GM10847 (cell line): ENCODE data around the gene GGTA1.

Source experiments
- POLR2A ChIP-seq: IDR thresholded peaks from 2 replicates; pipeline ENCODE4 v1.6.1; 2011; ENCODE audit not compliant: insufficient read length; ENCODE audit errors: extremely low read depth

Gene GGTA1

GRCh38 chr9:121476156-121476555 is 23.5 kb downstream of the GGTA1 start:
- TF ChIP-seq POLR2A, result no peak

- TF ChIP-seq POLR2A, result no peak
These were observed 25.3 kb downstream of the GGTA1 start for GRCh38 chr9:121474231-121474947.

DNA sequence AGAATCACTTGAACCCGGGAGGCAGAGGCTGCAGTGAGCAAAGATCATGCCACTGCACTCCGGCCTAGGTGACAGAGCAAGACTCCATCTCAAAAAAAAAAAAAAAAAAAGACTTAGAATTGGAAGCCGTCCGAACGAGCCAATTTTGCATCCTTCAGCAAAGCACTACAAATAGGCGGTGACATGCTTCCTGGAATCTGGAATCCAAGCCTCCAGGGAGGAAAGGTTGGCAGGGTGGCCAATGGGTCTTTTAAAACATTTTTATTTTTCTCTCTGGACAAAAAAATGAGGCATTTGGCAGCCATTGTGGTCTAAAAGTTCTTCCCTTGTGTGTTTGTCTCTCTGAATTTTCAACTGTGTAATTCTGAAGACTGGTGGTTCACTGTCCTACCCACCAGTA is 26.4 kb downstream of the GGTA1 start:
- TF ChIP-seq POLR2A, result no peak

DNA sequence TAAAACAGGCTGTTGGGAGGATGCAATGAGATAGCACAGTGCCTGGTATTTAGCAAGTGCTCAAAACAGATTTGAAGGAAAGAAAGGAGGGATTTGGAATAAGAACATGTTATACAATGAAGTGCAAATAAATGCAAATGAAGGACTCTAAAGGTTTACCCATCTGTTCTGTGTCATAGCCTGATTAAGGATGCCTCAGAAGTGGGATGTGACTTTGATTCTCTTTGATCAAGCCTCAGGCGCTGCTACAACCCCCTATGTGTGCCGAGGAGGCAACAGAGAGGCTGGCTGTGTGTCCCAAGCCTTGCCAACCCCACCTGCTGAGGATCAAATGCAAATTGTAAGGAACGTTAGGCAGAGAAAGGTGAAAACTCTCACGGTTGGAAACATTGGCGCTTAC is 27.2 kb downstream of the GGTA1 start:
- TF ChIP-seq POLR2A, result no peak

- TF ChIP-seq POLR2A, result no peak
These were observed 33.5 kb downstream of the GGTA1 start for GRCh38 chr9:121466142-121466541.

DNA sequence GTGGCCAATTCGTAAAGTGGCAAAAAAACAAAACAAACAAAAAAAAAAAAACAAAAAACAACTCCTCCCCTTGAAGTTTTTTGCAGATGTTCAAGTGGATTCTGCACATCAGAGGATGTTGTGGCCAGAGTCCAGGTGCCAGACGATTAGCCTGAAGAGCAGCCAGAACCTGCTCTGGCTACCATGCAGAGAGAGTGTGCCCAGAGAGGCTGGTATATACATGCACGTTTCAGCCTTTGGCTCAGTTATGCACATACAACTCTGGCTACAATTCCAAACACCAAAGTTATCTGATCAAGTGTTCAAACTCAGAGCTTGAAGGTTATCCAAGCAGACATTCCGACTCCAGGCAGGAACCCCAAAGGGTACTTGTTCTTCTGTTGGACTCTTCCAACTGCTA is 34.7 kb downstream of the GGTA1 start:
- no peak for TF ChIP-seq POLR2A

GRCh38 chr9:121463026-121463807 is 36.4 kb downstream of the GGTA1 start:
- TF ChIP-seq POLR2A, result no peak

DNA sequence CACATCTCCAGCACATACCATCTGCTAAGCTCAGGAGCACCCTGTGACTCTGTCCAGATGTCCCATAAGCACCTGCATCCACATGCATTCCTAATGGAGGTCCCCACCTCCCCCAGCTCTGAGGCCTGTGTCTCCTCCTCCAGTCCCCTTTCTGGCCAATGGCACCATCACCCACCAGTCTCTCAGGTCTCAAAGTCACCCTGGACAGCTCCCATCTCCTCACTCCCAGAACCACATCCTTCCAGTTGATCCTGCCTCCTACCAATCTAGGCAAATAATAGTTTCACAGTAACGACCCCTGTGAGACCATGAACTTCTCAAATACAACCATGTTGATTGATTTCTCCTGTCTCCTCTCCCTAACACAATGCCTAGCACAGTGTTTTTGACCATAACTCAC is 40.1 kb downstream of the GGTA1 start:
- TF ChIP-seq POLR2A, result no peak

DNA sequence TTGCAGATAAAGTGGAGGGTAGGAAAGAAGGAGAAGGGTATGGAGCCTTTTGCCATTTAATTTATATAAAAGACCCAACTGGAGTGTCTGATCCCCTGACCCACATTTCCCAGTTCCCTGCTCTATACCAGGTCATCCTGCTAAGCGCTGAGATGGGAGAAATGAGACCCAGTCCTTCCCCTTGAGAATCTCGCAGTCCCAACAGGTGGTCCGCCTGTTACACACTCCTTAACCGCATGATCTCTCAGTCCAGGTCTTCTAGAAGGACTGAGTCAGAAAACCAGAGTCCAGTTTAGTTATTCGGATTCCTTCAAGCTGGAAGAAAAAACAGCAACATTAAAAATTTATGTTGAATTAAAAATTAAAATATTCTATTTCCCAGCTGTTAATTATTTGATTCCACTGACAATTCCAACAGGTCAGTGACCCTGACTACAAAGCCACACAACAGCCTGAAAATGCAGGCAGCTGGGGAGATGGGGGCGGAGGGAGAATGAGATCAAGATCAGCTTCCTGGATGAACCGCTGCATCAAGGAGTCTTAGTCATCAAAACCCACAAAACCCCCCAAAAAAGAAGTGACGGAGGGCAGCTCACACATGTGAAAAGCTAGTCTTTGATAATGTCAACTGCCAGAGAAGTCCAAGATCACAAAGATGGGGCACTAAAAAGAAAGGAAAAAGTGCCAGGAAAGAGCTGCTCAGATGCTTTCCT is 44.0 kb downstream of the GGTA1 start:
- TF ChIP-seq POLR2A, result no peak

DNA sequence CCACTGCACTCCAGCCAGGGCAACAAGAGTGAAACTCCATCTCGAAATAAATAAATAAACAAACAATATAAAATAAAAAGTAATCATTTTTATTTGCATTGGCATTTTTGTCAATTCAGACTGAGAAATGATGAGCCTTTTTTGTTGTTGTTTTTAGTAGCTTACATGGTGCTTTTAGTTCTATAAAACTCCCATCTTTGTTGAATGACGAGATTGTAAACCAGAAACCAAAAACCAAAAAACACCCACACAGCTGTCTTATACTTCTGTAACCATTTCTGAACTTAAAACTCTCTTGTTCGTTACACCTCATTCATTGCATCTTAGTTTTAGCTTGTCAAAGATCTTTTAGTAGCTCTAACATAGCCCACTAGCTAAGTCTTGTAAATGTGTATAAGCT is 44.7 kb downstream of the GGTA1 start:
- no peak for TF ChIP-seq POLR2A

DNA sequence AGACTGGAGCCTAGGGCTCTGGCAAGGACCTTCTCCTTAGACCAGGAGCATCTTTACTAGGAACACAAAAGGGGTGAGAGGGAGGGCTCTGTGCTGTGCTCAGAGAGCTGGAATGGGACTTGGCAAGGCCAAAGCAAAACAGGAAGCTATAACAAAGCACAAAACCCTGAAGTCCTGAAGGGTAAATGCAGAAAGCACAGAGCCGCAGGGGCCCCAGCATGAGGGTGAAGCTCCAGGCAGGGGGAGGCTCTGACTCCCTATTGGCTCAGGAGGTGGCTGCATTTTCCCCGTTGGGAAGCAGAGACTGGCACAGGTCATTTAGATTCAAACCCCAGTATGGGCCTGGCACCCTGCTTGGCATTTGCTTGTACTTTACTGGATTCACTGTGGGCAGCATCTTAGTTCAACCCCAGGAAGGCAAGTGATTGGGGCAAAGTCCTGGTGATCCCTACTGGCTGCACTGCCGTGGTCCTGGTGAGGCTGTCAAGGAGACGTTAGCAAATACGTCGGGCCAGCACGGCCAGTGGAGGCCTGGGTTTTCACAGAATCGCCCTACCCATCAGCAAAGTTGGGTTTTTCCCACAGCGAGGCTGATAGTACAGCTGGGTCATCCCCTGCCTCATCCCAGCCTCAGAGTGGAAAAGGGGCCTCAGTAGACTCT is 46.3 kb downstream of the GGTA1 start:
- TF ChIP-seq POLR2A, result no peak

DNA sequence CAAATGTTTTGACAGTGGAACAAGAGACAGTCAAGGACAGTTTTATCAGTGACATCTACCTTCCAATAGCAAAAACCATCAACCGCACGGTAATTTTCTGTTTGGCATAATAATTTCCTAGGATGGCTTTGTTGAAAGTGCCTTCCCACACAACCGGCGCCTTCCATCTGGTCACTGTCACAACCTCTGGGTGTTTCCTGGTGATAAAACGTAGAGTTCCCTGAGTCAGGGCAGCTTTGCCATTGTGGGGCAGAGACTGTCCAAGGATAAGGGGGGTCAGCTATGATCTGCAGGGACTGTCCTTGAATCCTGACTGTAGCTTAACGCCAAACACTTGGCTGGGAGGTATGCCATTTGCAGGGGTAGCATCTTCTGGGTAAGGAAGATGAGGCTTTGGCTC is 47.6 kb downstream of the GGTA1 start:
- no peak for TF ChIP-seq POLR2A

- TF ChIP-seq POLR2A, result no peak
These were observed 48.1 kb downstream of the GGTA1 start for GRCh38 chr9:121451586-121451985.

DNA sequence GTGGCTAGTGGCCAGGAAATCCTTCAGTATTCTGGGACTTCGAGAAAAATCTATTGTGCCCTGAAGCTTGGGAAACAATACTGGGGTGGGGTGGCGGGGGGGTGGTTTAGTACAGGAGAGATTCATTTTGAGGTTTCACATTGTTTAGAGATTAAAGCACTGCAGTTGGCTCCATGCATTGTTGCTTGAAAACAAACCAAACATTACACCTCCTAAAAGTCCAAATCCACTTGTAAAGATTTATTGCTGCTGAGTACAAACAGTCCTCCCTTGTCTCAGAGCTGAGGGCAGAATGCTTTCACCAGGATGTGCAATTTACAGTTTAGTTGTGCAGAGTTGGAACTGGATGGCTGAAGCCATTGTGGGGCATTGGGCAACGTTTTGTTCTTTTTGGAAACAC is 49.4 kb downstream of the GGTA1 start:
- no peak for TF ChIP-seq POLR2A

GRCh38 chr9:121449786-121450185 is 49.9 kb downstream of the GGTA1 start:
- no peak for TF ChIP-seq POLR2A
